ENCODE data around the gene RIGI.
"Not testable (repeated sequence)": the region's sequence is repeated elsewhere in the genome, so short reads cannot be mapped to it uniquely, and the experiment has no call there.

Gene RIGI

DNA sequence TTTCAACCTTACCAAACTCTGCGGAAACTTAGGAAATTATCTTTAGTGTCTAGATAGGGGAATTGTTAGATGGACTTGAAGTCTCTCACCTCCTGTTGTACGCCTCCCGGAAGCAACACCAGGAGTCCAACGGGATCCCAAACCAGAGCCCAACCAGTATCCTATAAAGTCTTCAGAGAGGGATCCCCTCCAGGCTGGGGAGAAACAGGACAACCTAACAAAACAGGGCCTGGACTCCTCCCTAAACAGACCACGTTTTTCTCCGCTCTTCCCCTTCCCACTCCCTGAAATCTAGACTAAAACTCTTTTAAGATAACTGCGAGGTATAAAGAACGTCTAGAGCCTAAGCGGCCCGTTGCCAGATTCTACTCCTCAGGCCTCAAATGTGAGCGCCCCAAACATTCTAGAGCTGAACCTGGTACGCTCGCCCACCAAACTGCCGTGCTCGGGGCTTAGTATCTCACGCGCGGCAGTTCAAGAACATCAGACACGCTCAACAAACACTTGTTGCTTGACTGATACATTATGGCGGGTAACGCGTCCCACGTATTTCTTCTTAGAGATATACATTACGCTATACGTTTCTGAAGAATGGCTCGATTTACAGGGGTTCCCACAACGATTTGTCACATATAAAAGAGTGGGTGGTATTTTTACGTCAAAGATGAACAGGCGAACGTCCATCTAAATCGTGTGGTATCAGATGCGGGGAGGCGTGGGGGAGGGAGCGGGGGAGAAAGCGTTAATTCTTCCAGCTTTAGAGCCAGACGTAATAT, 25.5 kb upstream of the RIGI start:
- DNase-seq (ENCODE audit: low read depth in 1 of 2, low spot score in 1 of 2), result peak in 1 of 2 experiments; percentile 30
- in situ Hi-C loops (cut with HindIII; ENCODE audit: low pct_unique_long_range_greater_than_20kb, low sequenced_read_pairs), result no loop called here
- TF ChIP-seq JUND (IDR thresholded peaks at IDR 0.05; ENCODE audit: low read depth), result no peak

DNA sequence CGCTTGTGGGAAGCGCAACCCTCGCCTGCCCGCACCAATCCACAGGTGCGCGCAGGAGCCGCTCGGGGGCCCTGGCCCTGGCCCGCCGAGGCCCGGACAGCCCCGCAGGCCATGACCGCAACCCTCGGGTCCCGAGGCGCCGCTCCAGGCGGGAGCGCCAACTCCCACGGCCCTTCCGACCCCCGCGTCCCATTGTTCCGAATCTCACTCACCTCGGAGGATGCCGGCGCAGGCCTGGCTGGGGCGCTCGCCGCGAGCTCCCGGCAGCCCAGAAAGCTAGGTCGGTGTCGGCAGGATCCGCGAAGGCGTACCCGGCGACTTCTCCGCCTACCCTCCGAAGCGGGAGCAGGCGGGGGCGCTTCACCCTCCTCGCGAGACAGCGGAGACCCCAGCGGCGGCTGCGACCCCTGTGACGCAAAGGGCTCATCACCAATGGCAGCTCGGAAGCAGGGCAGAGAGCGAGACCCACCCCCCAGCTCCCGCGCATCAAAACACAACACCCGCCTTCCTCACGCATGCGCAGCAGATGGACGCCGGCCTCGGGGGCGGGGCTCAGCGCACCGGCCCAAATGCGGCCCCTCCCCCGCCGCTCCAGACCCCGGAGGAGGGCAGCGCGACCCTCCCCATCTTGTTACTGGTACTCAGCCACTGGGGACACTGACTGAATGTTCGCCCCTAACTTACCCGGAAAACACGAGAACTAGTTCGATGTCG, 24.7 kb upstream of the RIGI start:
- no peak for TF ChIP-seq JUND (IDR thresholded peaks at IDR 0.05; ENCODE audit: low read depth)
- peak; percentile 87 to 90 for DNase-seq (ENCODE audit: low read depth in 1 of 2, low spot score in 1 of 2)
- in situ Hi-C loops (cut with HindIII; ENCODE audit: low pct_unique_long_range_greater_than_20kb, low sequenced_read_pairs), result no loop called here

DNA sequence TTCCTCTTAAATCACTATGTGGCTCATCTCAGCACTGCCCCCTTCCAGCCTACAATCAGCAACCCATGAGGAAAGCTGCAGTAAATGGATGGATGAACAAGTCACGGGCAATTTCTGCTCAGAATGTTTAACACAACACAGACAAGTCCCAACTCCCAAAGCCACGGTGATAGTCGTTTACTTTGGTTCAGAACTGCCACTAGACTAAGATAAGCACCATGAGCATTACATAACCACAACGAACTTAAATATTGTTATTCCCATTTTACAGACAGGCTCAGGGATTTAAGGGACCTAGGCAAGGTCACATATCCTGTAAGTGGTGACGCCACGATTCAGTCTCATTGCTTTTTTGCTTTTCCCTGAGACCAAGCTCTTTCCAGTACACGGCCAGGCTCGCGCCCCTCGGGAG, 24.2 kb upstream of the RIGI start:
- DNase-seq (ENCODE audit: low read depth in 1 of 2, low spot score in 1 of 2), result peak in 1 of 2 experiments; percentile 1
- TF ChIP-seq JUND (IDR thresholded peaks at IDR 0.05; ENCODE audit: low read depth), result no peak
- in situ Hi-C loops (cut with HindIII; ENCODE audit: low pct_unique_long_range_greater_than_20kb, low sequenced_read_pairs), result no loop called here

DNA sequence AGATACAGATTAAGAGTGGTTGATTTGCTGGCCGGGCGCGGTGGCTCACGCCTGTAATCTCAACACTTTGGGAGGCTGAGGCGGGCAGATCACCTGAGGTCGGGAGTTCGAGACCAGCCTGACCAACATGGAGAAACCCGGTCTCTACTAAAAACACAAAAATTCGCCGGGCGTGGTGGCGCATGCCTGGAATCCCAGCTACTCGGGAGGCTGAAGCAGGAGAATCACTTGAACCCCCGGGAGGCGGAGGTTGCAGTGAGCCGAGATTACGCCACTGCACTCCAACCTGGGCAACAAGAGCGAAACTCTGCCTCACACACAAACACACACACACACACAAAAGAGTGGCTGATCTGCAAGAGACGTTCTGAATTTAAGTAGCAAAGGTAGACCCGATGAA, 22.2 kb upstream of the RIGI start:
- in situ Hi-C loops (cut with HindIII; ENCODE audit: low pct_unique_long_range_greater_than_20kb, low sequenced_read_pairs), result not testable (repeated sequence)

DNA sequence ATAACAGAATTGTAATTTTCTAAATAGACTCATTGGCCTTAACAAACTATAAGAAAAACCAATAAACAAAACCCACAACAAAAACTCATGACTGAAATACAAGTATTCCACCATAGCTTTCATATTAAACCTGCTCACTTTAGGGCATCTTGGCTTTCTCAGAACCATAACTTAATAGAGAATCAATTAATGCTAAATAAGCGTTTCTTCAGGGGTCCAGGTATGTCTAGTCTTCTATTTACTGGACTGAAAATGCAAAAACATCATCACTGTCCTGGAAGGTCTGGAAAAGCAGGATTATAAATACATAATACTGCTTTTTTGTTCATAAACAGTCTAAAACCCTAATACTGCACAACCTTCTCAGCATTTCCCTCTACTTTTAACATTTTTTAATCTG, 19.9 kb upstream of the RIGI start:
- in situ Hi-C loops (cut with HindIII; ENCODE audit: low pct_unique_long_range_greater_than_20kb, low sequenced_read_pairs), result no loop called here
- DNase-seq (ENCODE audit: low read depth in 1 of 2, low spot score in 1 of 2), result no peak
- TF ChIP-seq JUND (IDR thresholded peaks at IDR 0.05; ENCODE audit: low read depth), result no peak

More for the DNA sequence above, 22.2 kb upstream of the RIGI start:
- DNase-seq (ENCODE audit: low read depth in 1 of 2, low spot score in 1 of 2), result not testable (repeated sequence)

DNA sequence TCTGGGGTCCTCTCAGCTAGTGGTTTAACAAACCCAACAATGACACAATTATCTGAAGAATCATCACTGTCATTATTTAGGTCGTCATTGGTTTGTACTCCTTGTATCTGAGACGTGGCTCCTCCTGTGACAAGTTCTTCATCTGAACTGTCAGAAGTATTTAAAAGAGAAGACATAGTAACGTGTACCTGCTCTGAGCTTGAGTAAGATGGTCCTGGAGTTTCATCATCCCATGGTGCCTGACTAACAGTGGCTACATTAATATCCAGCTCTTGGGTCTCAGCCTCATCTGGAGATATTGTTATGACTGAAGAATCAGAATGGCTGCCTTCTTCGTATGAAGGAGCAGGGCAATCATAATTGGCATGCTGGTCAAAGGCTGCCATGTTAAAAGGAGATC, 17.1 kb upstream of the RIGI start:
- no peak for TF ChIP-seq JUND (IDR thresholded peaks at IDR 0.05; ENCODE audit: low read depth)
- in situ Hi-C loops (cut with HindIII; ENCODE audit: low pct_unique_long_range_greater_than_20kb, low sequenced_read_pairs), result no loop called here
- no peak for DNase-seq (ENCODE audit: low read depth in 1 of 2, low spot score in 1 of 2)

DNA sequence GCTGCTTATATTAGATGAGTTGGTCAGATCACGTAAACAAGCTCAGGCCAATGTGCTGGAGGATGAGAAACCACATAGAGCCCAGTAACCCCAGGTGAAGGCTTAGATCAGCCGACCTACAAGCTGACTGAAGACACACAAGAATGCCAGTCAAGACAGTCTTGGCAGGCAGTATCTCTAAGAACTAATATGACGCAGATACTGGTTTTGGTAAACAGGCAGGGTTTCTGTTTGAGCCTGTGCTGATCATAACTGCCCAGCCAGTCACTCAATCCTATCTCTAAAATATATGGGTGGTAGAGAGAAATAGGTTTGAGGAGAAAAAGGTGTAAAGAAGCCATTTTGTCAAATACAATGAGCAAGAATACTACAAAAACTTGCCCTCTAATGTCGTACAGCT, 7.8 kb upstream of the RIGI start:
- in situ Hi-C loops (cut with HindIII; ENCODE audit: low pct_unique_long_range_greater_than_20kb, low sequenced_read_pairs), result no loop called here
- no peak for TF ChIP-seq JUND (IDR thresholded peaks at IDR 0.05; ENCODE audit: low read depth)
- no peak for DNase-seq (ENCODE audit: low read depth in 1 of 2, low spot score in 1 of 2)

DNA sequence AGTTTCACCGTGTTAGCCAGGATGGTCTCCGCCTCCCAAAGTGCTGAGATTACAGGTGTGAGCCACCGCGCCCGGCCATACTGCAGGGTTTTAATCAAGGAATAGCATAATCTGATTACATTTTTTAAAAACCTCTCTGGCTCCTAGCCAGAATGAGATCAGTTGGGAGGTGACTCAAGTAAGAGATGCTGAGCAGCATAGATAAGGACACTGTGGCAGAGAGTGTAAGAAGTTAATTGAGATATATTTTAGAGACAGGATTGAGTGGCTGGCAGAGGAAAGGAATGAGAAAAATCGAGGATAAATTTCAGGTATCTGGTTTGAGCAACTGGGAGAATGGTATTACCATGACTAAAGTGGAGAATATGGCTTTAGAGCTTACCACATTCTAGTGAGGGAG, 7.3 kb upstream of the RIGI start:
- in situ Hi-C loops (cut with HindIII; ENCODE audit: low pct_unique_long_range_greater_than_20kb, low sequenced_read_pairs), result no loop called here
- no peak for TF ChIP-seq JUND (IDR thresholded peaks at IDR 0.05; ENCODE audit: low read depth)
- no peak for DNase-seq (ENCODE audit: low read depth in 1 of 2, low spot score in 1 of 2)

DNA sequence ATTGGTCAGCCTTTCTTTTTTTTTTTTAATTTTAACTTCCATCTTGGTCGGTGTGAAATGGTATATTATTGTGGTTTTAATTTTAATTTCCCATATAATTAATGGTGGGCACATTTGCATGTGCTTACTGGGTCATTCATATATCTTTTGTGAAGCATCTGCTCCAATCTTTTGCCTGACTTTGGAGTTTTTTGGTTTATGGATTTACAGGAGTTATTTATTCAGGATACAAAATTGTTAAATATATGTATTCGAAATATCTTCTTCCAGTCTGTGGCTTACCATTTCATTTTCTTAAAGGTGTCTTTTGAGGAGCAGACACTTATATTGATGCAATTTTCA, 682 bp upstream of the RIGI start:
- in situ Hi-C loops (cut with HindIII; ENCODE audit: low pct_unique_long_range_greater_than_20kb, low sequenced_read_pairs), result no loop called here
- no peak for DNase-seq (ENCODE audit: low read depth in 1 of 2, low spot score in 1 of 2)
- TF ChIP-seq JUND (IDR thresholded peaks at IDR 0.05; ENCODE audit: low read depth), result no peak

DNA sequence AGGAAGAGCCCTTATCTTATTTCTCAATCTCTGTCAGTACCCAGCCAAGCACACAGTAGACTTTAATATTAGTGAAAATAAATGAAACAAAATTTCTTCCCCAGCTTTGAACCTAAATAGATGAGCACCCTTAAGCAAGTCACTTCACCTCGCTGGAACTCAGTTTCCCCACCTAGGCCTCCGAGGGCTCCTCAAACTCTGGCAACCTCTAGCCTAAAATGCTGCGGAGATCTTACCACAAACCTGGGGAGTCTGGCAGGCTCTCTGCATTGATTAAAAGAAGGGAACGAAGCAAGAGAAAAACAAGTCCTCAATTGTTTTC, 326 bp downstream of the RIGI start:
- no peak for TF ChIP-seq JUND (IDR thresholded peaks at IDR 0.05; ENCODE audit: low read depth)
- no peak for DNase-seq (ENCODE audit: low read depth in 1 of 2, low spot score in 1 of 2)
- in situ Hi-C loops (cut with HindIII; ENCODE audit: low pct_unique_long_range_greater_than_20kb, low sequenced_read_pairs), result no loop called here

DNA sequence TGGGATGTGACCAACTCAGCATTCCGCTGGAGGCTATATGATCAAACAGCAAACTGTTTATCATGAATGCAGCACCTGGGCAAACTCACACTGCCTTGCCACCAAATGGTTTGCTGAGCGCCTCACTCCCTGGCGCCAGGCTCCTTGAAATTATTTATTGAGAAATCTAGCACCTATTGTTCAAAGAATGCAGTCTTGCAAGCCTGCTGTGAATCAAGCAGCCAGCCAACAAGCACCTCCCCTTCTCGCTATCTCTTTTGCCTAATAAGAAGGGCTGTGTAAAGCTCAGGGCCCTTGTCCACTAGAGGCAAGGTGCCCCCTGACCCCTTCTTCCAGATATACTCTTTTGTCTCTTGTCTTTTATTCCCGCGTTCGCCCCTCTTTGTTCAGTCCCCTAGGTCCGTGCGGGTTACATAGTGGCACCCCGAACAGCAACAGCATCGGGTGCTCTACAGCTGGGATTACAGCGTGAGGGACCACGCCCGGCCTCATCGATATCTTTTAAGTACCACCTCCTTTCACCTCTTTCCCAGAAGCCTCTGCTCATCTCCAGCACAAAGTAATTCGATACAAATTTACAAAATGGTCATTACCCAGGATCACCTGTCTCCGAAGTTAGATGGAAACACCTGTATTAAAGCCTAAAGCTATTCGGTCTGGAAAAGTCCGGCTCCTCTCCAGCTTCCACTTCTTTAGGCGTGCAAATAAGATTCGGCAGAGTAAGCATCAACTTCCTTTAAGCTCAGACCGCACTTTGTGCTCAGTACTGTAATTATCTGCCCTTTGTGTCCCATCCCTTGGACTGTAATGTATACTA, 896 bp downstream of the RIGI start:
- no peak for TF ChIP-seq JUND (IDR thresholded peaks at IDR 0.05; ENCODE audit: low read depth)
- DNase-seq (ENCODE audit: low read depth in 1 of 2, low spot score in 1 of 2), result peak in 1 of 2 experiments; percentile 70
- in situ Hi-C loops (cut with HindIII; ENCODE audit: low pct_unique_long_range_greater_than_20kb, low sequenced_read_pairs), result no loop called here

DNA sequence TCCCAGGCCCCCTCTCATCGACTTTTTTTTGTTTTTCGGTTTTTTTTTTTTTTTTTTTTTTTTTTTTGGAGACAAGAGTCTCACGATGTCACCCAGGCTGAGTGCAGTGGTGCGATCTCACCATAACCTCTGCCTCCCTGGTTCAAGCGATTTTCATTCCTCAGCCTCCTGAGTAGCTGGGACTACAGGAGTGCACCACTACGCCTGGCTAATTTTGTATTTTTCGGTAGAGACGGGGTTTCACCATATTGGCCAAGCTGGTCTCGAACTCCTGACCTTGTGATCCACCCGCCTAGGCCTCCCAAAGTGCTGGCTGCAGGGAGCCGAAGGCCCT, 1.5 kb downstream of the RIGI start:
- DNase-seq (ENCODE audit: low read depth in 1 of 2, low spot score in 1 of 2); in situ Hi-C loops (cut with HindIII; ENCODE audit: low pct_unique_long_range_greater_than_20kb, low sequenced_read_pairs): not testable (repeated sequence)

DNA sequence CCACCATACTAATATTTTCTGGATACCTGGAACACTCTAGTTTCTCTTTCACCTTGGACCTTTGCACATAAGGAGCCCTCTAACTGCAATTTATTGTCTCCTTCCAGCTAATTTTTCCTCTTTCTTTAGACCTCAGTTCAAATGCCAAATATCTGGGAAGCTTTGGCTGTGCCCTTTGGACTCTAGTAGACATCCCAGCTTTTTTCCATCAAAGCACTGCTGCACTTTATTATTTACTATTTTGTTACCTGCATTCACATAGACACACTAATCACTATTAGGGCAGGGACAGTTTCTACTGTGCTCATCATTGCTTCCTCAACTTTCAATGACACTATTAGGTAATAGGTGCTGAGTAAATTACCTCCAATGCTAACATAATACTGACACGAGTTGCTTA, 2.1 kb downstream of the RIGI start:
- in situ Hi-C loops (cut with HindIII; ENCODE audit: low pct_unique_long_range_greater_than_20kb, low sequenced_read_pairs), result no loop called here
- no peak for DNase-seq (ENCODE audit: low read depth in 1 of 2, low spot score in 1 of 2)
- no peak for TF ChIP-seq JUND (IDR thresholded peaks at IDR 0.05; ENCODE audit: low read depth)

Data from T47D (cell line).